ENCODE measurements around the gene VASP.
"Not testable (repeated sequence)": the region's sequence is repeated elsewhere in the genome, so short reads cannot be mapped to it uniquely, and the experiment has no call there.

The VASP gene

DNA sequence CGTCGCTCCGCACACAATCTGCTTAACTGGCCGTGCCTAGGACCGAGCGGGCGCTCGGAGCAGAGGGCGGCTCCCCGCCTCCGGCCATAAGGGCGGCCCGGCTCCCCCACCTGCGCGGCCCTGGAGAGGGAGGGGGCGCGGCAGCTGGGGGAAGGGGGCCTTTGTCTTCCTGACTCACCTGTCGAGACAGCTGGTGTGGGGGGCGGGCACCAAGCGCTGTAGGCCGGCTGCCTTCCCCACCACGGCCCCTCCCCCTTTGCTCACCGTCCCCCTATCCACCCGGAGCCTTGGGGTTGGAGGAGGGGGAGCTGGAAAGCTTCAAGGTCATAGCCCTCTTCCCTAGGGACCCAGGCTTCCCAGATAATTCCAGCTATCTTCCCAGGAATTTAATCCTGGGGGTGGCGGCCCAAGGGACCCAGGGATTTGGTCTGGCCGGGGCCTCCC is 1.2 kb downstream of the VASP start:
- TF ChIP-seq POLR2A (IDR thresholded peaks at IDR 0.05; ENCODE audit: low read depth, low read length), result no peak
- no peak for FAIRE-seq
- no peak for DNase-seq (ENCODE audit: insufficient read length, low spot score)

DNA sequence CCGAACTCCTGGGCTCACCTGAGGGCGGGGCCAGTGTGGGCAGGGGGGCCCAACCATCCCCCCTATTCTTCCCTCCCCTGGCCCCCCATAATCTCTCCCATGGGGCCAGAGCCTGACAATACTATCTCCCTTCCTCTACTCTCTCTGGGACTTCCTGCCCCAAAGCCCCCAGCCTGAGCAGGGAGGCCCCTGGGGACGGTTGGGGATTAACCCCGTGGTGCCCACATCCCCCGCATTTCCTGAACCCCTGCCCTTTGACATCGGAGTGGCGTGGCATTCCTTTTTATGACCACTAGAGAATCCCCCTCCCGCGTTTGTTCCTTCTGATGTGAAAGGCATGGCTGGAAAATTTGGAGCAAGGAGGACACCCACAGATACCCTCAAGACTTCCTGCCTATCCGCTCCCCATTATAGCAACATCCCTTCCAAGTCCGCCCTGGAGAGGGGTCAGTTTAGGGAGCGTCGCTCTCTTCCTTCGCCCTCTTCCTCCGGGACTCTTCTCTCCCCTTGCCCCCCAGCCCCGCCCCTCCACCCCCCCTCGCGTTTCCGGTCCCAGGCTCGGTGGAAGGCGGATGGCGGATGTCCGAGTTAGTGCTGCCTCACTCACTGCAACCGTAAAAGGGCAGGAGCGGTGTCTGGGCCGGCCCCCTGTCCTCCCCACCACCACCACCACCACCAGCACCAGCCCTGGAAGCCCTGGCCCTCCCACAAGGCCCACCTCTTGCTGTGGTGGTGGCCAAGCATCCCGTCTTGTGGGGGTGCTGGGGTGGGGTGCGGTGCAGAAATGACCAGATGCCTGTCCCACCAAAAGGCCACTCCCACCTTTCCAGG is 1.8 kb downstream of the VASP start:
- 0 out of 2 replicates have a peak, but pooled peaks have one; percentile 8 for TF ChIP-seq POLR2A (IDR thresholded peaks at IDR 0.05; ENCODE audit: low read depth, low read length)
- peak; percentile 66 for DNase-seq (ENCODE audit: insufficient read length, low spot score)
- no peak for FAIRE-seq

DNA sequence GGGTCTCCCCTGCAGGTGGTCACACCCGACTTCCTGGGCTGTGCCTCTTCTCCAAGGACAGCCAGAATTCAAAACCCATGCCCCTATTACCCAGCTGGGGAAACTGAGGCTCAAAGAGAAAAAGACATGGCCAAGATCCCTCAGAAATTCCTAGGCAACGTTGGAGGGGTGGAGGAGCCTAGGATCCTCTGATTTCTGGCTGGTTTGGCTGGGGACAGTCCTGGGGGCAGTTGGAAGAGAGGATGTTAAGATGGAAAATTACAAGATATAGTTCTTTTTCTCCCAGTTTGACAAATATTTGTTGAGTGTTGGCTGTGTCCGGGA is 2.4 kb downstream of the VASP start:
- TF ChIP-seq POLR2A (IDR thresholded peaks at IDR 0.05; ENCODE audit: low read depth, low read length), result no peak
- FAIRE-seq (no peak), DNase-seq (ENCODE audit: insufficient read length, low spot score) (no peak)

DNA sequence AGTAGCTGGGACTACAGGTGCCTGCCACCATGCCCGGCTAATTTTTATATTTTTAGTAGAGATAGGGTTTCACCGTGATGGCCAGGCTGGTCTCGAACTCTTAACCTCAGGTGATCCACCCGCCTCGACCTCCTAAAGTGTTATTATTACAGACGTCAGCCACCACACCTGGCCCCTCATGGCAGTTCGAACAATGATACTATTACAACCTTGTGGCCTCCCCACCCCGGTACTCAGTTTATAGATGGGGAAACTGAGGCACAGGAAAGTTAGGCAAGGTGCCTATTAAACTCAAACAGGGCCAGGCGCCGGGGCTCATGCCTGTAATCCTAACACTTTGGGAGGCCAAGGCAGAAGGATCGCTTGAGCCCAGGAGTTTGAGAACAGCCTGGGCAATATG is 3.1 kb downstream of the VASP start:
- DNase-seq (ENCODE audit: insufficient read length, low spot score); FAIRE-seq: not testable (repeated sequence)

DNA sequence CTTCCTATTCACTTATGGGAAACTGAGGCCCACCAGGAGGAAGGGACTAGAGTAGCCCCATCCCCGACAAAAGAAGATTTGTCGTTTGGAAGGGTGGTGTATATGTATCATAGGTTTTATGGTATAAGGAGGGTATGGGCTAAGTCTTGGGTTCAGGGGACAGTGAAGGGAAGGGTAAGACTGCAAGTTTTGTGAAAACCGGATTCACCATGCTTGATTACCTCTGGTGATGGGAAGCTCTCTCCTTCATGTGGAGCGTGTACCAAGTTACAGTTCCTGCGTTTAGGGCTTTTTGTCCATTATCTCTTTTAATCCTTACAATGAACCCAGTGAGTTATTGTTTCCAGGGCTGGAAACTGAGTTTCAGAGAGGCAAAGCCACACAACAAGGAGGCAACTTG is 3.8 kb downstream of the VASP start:
- no peak for TF ChIP-seq POLR2A (IDR thresholded peaks at IDR 0.05; ENCODE audit: low read depth, low read length)
- no peak for DNase-seq (ENCODE audit: insufficient read length, low spot score)
- no peak for FAIRE-seq

DNA sequence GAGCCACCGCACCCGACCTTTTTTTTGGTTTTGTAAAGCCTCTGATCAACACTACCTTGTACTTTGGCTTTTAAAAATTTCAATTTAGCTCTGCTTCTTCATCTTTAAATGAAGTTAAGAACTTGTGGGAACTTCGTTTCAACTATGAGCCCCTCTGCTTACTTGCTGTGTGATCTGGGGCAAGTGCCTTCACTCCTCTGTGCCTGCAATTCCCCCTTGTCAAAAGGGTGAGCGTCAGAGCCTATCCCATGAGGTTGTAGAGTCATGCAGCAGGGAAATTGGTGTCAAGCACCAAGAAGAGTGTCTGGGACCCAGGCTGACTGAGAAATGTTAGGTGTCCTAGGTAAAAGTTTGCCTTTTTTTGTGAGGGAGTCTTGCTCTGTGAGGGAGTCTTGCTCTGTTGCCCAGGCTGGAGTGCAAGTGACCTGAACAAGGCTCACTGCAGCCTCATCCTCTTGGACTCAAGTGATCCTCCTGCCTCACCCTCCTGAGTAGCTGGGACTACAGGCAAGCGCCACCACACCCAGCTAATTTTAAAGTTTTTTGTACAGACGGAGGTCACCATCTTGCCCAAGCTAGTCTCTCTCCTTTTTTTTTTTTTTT is 5.7 kb downstream of the VASP start:
- FAIRE-seq (no peak), DNase-seq (ENCODE audit: insufficient read length, low spot score) (no peak)
- TF ChIP-seq POLR2A (IDR thresholded peaks at IDR 0.05; ENCODE audit: low read depth, low read length), result no peak

DNA sequence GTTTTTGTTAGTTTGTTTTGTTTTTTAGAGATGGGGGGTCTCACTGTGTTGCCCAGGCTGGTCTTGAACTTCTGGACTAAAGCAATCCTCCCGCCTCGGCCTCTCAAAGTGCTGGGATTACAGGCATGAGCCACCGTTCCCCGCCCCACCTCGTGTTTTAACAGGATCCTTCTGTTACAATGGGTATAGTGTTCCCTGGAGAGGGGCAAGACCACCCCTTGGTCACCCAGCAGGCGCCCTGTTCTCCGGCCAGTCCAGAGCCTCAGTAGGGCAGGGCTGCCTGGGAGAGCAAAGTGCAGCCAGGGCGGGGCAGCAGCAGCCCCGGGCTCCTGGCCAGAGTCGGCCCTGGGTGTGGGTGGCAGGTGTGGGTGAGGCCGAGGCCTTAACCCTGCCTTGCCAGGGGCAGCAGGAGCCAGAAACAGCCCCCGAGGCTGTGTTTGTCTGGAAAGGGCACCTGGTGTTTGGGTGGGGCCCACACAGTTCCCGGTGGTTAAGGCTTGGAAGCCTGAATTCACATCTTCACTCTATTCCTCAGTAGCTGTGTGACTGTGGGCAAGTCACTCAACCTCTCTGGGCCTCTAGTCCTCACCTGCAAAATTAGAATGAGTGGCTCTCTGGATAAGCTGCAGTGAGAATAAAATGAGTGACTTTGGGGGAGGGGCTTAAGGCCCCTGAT is 7.2 kb downstream of the VASP start:
- TF ChIP-seq POLR2A (IDR thresholded peaks at IDR 0.05; ENCODE audit: low read depth, low read length), result no peak
- DNase-seq (ENCODE audit: insufficient read length, low spot score) (no peak), FAIRE-seq (no peak)

DNA sequence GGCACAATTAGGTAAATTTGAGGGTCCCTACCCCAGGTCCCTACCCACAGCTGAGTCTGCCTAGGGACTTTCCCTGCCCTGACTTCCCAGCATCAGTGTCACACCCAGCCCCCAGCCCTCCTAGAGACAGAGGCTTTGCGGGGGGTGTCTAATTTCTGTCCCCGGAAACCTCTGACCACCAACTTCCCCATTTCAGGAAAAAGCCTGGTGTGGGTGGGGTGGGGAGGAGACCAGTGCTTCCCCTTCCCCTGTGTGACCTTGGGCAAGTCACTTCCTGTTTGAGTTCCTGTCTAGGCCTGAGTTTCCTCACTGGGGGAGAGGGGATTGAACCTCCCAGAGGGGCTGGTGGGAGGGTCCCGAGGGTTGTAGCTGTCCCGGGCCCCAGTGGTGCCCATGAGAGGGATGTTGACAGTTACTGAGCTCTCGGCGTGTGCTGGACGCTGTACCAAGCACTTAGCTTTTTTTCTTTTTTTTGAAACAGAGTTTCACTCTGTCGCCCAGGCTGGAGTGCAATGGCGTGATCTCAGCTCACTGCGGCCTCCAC is 7.9 kb downstream of the VASP start:
- TF ChIP-seq POLR2A (IDR thresholded peaks at IDR 0.05; ENCODE audit: low read depth, low read length), result no peak
- FAIRE-seq (no peak), DNase-seq (ENCODE audit: insufficient read length, low spot score) (no peak)

DNA sequence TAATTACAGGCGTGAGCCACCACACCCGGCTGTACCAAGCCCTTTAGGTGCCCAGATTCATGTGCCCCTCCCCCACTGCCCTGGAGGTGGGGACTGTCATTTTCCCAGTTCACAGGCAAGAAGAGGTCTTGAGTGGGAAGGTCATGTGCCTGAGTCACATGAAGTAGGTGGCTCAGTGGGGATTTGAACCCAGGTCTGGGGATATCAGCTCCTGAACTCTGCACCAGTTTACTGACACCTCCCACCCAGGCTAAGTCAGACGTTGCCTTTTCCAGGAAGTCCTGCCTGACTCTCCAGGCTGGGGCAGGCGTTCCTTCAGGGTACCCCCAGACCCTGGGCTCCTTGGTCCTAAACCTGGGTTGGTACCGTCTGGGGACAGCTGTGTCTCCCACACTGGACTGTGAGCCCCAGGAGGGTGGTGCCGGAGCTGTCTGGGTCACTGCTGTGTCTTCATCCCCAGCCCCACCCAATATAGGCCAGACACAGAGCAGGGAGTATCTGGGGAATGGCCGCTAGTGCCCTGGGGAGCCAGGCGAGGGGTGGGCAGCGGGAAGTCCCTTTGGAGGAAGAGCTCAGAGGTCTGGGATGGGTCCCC is 8.6 kb downstream of the VASP start:
- no peak for TF ChIP-seq POLR2A (IDR thresholded peaks at IDR 0.05; ENCODE audit: low read depth, low read length)
- FAIRE-seq (no peak), DNase-seq (ENCODE audit: insufficient read length, low spot score) (no peak)

DNA sequence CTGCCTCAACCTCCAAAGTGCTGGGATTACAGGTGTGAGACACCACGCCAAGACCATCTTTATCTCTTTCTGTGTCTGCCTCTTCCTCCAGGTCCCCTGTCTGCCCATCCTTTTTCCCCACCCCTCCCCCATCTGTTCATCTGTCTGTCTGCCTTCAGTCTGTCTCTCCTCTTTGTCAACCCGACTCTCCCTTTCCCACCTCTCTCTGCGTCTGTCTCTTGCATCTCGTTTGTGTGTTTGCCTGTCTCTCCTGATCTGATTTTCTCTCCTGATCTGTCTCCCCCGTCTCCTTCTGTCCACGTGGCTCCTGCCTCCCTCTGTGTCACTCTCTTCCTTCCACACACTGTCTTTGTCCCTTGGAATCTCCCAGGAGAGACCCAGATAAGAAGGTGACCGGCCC is 10.0 kb downstream of the VASP start:
- DNase-seq (ENCODE audit: insufficient read length, low spot score), result no peak
- TF ChIP-seq POLR2A (IDR thresholded peaks at IDR 0.05; ENCODE audit: low read depth, low read length), result no peak

DNA sequence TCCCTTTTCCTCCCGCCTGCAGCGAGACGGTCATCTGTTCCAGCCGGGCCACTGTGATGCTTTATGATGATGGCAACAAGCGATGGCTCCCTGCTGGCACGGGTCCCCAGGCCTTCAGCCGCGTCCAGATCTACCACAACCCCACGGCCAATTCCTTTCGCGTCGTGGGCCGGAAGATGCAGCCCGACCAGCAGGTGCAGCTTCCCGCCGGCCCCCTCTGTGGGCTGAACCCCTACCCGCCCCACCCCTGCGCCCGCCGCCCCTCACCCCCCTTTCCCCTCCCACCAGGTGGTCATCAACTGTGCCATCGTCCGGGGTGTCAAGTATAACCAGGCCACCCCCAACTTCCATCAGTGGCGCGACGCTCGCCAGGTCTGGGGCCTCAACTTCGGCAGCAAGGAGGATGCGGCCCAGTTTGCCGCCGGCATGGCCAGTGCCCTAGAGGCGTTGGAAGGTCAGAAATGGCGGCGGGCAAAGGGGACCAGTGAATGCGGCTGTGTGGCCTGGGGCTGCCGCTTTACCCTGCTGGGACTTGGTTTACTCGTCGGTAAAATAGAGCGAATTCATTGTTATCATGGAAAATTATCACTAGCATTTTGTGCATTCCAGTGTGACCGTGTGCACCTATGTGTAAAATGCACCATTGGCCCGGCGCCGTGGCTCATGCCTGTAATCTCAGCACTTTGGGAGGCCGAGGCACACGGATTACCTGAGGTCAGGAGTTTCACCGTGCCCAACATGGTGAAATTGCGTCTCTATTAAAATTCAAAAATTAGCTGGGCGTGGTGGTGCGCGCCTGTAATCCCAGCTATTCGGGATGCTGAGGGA is 10.6 kb downstream of the VASP start:
- FAIRE-seq (no peak), DNase-seq (ENCODE audit: insufficient read length, low spot score) (no peak)
- no peak for TF ChIP-seq POLR2A (IDR thresholded peaks at IDR 0.05; ENCODE audit: low read depth, low read length)

More for the DNA sequence above, 10.0 kb downstream of the VASP start:
- FAIRE-seq, result no peak

DNA sequence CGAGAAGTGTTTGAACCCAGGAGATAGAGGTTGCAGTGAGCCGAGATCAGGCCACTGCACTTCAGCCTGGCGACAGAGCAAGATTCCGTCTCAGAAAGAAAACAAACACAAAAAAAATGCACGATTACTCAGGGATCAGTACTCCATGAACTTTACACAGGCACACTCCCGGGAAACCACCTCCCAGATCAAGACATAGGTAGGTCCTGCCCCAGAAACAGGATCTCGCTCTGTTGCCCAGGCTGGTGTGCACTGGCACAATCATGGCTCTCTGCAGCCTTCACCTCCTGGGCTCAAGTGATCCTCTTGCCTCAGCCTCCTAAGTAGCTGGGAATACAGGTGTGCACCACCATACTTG is 11.2 kb downstream of the VASP start:
- DNase-seq (ENCODE audit: insufficient read length, low spot score), result no peak
- no peak for TF ChIP-seq POLR2A (IDR thresholded peaks at IDR 0.05; ENCODE audit: low read depth, low read length)
- FAIRE-seq, result no peak

Measured in H54 (cell line).